ENCODE measurements around the gene C12orf60. TPM values are rescaled to one million over a fixed set of nuclear protein-coding genes. Genes with fewer than 3 reads are reported as not detected.

Gene C12orf60
- total RNA-seq, 1 experiment from 2014 or later: 7.1 TPM

DNA sequence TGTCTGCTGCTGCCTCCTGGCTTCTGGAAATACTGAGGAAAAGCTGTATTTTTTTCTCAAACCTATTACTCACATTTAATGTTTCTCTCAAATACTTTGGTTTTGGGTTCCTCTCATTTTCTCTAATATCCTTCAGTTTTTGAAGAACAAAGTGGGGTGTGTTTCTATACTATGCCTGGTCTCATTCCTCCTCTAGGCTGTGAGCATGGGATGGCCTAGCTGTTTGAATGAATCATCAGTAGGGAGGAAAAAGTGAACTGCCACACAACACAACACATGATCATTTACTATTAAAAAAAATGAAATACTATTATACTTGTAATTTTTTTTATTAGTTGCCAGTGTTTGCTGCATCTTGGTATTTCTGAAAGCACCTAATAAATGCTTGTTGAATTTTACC is 21.8 kb downstream of the C12orf60 start:
- in situ Hi-C loops (cut with HindIII; ENCODE audit: low pct_unique_long_range_greater_than_20kb, low sequenced_read_pairs): no loop called here
- DNase-seq (ENCODE audit: low read depth): no peak

DNA sequence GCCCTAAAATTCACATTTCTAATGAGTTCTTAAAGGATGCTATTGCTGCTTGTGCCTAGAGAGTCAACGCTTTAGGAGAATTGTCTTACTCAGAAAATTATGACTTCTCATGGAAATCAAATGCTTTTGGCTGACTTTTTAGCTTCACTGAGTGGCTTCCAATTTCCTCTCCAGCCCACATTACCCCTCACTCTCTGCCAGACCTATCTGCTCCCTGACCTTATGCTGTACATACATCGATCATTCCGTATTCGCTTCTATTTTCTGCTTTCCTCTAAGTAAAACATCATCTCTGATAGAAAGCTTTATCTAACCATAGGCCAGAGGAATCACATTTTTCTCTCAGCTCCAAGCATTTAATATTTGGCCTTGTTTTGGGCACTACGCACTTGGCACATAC is 23.0 kb downstream of the C12orf60 start:
- in situ Hi-C loops (cut with HindIII; ENCODE audit: low pct_unique_long_range_greater_than_20kb, low sequenced_read_pairs): no loop called here

DNA sequence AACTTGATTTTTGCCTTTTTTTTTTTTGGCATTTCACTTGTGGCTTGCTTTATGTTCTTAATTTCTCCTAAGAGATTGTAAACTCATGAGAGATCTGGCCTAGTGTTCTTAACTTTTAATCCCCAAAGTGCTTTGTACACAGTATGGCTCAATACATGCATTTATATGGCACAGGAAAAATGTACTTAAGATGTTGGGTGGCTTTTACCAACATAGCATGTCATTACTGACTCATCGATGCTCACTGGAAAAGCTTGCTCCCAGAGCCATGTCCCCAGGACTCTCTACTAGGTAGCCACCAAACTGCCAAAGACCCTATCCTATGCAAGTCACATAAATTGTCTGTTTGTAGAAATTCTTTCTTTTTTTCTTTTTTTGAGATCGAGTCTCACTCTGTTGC is 23.6 kb downstream of the C12orf60 start:
- DNase-seq (ENCODE audit: low read depth): no peak
- in situ Hi-C loops (cut with HindIII; ENCODE audit: low pct_unique_long_range_greater_than_20kb, low sequenced_read_pairs): no loop called here

More for the DNA sequence above, 23.0 kb downstream of the C12orf60 start:
- no peak for DNase-seq (ENCODE audit: low read depth)

DNA sequence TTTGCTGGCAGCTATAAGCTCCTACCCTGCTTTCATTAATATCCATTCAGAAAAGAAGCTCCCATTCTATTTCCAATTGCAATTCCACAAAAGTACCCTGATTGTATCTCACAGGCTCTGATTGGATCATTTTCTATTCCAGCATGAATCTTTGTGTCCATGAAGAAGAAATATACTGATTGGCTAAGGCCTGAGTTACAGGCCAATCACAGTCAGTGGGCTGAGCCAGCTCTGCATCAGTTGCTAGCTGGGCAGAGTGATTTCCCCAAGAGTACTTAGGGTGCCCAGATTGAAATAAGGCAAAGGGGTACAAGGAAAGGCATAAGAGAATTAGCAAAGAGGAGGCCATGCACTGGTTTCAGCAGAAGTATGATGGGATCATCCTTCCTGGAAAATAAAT is 25.4 kb downstream of the C12orf60 start:
- in situ Hi-C loops (cut with HindIII; ENCODE audit: low pct_unique_long_range_greater_than_20kb, low sequenced_read_pairs): no loop called here
- DNase-seq (ENCODE audit: low read depth): peak; percentile 31

DNA sequence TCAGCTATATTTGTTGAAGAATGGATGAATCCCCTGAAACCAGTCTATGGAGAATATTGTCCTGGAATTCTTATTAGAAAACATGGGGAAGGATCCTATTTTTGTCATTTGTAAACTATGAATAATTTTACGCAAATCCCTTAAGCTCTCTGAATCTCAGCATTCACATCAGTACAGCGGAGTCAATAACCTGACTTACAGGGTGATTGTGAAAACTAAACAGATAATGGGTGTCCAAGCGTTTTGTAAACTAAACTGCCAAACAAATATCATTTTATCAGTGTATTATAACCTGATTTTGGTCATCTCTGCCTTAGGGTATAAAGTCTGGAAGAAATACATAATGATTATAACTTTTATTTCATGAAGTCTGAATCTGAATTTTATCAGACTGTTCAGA is 29.9 kb downstream of the C12orf60 start:
- in situ Hi-C loops (cut with HindIII; ENCODE audit: low pct_unique_long_range_greater_than_20kb, low sequenced_read_pairs): no loop called here
- no peak for DNase-seq (ENCODE audit: low read depth)

DNA sequence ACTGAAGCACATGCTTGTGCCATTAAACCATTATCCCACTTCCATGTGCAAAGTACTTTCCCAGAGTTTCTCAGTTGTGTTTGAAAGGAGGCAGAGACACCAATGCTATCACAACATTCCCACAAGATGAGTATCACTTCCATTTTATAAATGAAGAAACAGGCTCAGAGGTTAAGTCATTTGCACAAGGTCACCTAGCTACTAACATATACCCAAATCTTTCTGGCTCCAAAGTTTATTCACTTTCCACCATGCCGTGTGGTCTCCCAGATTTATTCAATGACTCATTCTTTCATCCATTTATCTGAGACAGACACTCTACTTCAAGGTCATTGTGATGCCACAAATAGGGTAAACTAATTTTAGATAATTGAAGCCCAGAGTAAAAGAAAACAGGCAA is 30.5 kb downstream of the C12orf60 start:
- in situ Hi-C loops (cut with HindIII; ENCODE audit: low pct_unique_long_range_greater_than_20kb, low sequenced_read_pairs): no loop called here
- peak; percentile 31 for DNase-seq (ENCODE audit: low read depth)

DNA sequence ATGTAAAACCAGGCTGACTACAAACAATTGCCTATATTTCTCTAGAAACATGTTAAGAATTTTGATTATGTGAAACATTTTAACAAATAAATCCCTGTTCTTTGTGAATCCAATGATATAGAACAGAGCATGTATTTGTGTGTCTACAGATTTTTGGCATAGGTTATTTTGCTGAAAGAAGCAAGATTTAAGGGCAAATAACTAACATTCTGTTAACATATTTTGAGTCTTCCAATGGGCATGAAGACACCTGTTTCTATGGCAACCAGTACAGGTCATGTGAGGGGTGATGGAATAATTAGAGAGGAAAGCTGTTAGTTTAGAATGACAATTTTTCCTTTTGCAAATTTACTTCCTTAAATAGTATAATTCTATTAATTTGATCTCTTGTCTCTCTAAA is 31.0 kb downstream of the C12orf60 start:
- DNase-seq (ENCODE audit: low read depth): no peak
- in situ Hi-C loops (cut with HindIII; ENCODE audit: low pct_unique_long_range_greater_than_20kb, low sequenced_read_pairs): no loop called here

DNA sequence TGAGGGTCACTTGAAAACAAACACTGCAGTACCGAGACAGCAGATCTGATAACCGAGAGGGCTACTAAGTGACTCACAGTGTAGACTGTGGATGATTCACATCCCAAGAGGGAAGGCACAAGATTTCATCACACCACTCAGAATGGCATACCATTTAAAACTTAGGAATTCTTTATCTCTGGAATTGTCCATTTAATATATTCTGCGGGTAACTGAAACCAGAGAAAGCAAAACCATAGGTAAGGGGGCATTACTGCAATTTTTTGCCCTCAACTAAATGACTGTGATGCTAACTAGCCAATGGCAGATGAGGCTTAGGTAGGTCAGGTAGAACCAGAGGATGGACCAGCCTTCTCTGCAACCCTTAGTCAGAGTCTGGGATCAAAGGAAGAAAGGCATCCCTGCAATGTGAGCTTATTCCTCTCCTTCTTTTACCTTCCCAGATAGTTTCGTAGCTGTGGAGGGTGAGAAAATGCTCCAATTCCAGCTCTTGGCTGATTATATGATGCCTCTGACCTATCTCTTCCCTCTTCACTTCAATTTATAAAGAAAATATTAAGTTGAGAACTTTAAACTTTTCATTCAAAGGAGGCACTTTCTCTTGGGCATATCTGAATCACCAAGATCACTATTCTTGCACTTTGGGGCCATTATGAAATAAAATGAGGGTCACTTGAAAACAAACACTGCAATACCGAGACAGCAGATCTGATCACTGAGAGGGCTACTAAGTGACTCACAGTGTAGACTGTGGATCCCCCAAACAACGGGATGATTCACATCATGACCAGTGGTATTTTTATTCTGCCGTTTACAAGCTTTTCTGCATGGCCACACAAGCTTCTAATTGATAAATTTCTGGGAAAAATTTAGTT is 33.1 kb downstream of the C12orf60 start:
- in situ Hi-C loops (cut with HindIII; ENCODE audit: low pct_unique_long_range_greater_than_20kb, low sequenced_read_pairs): no loop called here
- peak; percentile 76 for DNase-seq (ENCODE audit: low read depth)

DNA sequence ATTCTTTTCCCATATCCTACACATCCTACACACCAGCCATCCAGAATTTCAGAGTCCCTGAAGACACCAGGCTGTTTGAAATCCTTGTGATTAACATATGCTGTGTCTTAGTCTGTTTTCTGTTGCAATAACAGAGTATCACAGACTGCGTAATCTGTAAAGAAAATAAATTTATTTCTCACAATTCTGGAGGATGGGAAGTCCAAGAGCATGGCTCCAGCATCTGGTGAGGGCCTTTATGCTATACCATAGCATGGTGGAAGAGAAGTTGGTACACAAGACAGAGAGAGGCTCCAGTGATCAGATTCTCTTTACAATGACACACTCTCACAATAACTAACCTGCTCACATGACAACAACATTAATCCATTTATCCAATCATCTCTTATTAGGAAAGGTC is 35.8 kb downstream of the C12orf60 start:
- no peak for DNase-seq (ENCODE audit: low read depth)
- in situ Hi-C loops (cut with HindIII; ENCODE audit: low pct_unique_long_range_greater_than_20kb, low sequenced_read_pairs): no loop called here

DNA sequence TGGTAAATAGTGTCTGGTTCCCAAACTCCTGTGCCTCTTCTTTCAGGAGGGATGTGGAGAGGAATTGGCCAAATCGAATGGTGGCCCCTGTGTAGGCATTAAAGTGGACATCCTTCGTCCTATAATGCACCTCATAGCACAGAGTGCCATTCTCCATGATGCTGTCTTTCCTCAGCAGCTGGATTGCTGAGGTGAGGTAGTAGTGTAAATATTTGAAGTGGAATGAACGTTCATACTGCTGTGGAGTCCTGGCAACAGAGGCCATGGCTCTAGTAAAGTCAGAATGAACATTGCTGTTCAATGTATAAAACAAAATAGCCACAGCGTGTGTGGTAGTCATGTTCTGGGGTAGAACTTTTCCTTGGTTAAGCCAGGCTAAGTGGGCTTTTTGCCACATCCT is 37.1 kb downstream of the C12orf60 start:
- in situ Hi-C loops (cut with HindIII; ENCODE audit: low pct_unique_long_range_greater_than_20kb, low sequenced_read_pairs): no loop called here
- no peak for DNase-seq (ENCODE audit: low read depth)

DNA sequence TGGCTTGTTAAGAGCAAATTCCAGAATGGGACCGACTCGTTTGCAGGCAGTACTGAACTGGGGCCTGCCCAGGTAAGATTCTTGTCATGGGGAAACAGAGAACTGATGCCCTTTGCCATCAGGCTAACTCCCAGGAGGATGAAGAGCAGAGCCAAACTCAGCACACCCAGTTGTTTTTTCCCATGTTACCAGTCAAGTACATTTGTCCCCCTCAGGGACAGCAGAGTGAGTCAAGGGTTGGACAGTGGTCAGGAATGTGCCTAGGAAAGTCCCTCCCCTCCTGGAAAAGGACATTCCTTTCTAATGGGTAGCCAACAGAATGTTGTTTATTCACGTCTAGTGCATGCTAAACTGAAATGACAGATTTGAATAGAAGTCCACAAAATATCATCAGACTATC is 38.3 kb downstream of the C12orf60 start:
- peak; percentile 76 for DNase-seq (ENCODE audit: low read depth)
- in situ Hi-C loops (cut with HindIII; ENCODE audit: low pct_unique_long_range_greater_than_20kb, low sequenced_read_pairs): no loop called here

DNA sequence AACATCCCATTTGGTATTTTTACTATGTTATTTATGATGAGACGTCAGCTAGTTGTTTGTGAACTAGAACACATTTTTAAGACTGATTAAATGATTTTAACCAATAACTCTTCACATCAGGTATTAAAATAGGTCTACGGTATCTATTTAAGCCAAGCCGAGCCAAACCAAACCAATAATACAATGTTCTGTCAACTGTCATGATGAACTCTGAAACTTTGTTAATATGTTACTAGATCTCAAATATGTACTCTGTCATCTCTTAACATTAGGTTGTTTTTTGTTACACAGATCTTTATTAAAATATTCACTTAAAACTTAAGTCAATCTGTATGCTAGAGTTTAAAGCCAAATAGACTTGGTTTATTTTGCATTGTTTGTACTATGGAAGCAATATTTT is 38.8 kb downstream of the C12orf60 start:
- in situ Hi-C loops (cut with HindIII; ENCODE audit: low pct_unique_long_range_greater_than_20kb, low sequenced_read_pairs): no loop called here
- no peak for DNase-seq (ENCODE audit: low read depth)

DNA sequence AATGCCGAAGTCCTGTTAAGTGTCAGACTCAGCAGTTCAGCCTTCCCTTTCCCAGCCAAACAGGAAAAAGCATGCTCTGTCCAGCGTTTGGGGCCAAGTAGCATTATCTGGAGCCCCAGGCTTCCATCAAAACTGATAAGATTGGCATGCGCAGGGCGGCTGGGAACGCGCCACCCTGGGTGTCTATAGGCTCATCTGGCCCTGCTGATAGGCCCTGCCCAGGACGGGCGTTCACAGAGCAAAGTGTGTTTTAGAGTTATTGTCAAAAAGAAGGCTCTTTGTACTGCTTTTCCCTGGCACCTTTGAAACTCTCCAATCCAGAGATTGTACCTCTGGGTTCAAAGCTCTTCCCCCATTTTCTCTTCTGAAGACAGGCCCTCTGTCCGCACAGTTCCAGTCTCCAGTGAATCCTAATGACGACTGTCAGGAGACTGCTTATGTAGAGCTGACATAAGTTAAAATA is 40.0 kb downstream of the C12orf60 start, which contains the start of gene ART4:
Gene ART4 (minus strand): TSS at position 102 of the 463 bp plus-strand sequence. CDS start 413 bp downstream, outside the sequence.
- in situ Hi-C loops (cut with HindIII; ENCODE audit: low pct_unique_long_range_greater_than_20kb, low sequenced_read_pairs): no loop called here
- no peak for DNase-seq (ENCODE audit: low read depth)

DNA sequence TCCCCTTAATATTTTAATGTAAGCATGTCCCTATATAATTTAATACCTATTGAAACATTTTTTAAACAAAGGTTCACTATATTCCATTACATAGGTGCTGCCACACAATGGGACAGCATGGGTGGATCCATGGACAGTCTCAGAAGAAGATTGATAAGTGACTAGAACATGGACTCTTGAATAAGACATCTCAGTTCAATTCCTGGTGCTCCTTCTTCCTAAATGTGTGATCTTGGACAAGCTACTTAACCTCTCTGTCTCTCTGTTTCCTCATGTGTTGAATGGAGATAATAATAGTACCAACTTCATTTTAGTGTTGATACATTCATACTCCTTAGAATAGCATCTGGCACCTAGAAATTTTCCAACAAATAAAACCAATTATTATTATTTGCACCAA is 40.9 kb downstream of the C12orf60 start:
- DNase-seq (ENCODE audit: low read depth): no peak
- in situ Hi-C loops (cut with HindIII; ENCODE audit: low pct_unique_long_range_greater_than_20kb, low sequenced_read_pairs): no loop called here

DNA sequence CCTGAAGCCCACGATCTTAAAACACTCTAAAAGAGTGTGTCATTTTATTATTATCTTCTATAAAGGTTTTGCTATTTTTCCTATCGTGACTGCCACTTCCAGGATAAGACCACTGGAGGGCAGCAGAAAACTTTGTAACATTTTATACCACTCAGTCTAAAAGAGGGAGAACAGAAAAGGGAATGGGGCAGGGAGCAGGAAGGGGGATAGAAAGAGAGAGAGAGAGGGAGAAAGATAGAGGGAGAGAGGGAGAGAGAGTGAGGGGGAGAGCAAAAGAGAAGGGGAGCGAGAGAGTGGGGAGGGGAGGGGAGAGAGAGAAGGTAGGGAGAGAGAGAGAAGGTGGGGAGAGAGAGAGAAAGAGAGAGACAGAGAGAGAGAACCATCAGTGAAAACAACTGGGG is 41.9 kb downstream of the C12orf60 start:
- peak; percentile 61 for DNase-seq (ENCODE audit: low read depth)
- in situ Hi-C loops (cut with HindIII; ENCODE audit: low pct_unique_long_range_greater_than_20kb, low sequenced_read_pairs): no loop called here

DNA sequence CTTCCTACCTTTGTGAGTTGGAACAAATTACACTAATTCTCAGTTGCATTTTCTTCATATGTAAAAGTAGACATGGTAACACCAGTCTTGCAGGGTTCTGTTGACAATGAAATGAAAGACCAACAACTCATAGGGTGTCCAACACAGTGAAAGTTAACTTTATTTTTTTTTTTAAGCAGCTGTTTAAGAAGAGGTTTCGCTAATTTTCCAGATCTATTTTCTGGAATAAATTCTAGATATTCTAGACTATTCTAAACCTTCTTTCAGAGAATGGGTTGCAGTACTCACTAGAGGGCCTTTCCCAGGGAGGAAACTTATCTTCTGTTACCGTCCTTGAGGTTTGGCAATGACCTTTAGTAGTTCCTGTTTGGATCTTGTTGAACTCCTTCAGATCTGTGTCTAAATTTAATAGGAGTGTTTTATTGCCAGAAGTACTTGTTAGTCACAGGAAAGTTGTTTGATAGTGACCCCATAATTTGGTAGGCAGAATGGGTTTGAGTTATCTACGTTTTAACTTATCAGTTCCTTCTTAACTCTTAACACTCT is 42.6 kb downstream of the C12orf60 start:
- in situ Hi-C loops (cut with HindIII; ENCODE audit: low pct_unique_long_range_greater_than_20kb, low sequenced_read_pairs): no loop called here
- no peak for DNase-seq (ENCODE audit: low read depth)

DNA sequence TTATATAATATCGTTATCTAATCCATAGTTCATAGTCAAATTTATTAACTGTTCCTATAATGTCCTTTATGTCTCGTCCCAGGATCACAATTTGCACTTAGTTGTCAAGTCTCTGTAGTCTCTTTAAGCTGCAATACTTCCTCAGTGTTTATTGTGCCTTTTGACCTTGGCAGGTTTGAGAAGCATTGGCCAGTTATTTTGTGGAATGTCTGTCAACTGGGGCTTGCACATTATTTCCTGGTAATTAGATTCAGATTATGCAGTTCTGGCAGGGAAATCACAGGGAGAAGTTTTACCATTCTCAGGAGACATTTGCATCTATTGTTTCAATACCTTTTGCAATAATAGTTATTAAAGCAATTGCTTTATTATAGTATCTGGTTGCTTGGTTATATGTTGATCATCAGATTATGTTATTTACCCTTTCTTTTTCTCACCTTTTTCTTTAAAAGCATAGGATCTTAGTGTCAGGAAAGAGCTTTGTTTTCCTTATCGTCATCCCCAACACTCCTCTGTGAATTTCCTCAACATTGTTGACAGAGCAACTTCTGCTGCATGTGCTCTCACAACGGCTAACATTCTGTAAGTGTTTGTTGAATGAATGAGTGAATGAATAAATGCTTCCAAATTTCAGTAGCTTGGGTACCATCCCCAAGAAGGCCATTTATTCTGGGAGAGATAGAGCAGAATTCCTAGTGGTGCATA is 43.6 kb downstream of the C12orf60 start:
- in situ Hi-C loops (cut with HindIII; ENCODE audit: low pct_unique_long_range_greater_than_20kb, low sequenced_read_pairs): no loop called here
- DNase-seq (ENCODE audit: low read depth): no peak

DNA sequence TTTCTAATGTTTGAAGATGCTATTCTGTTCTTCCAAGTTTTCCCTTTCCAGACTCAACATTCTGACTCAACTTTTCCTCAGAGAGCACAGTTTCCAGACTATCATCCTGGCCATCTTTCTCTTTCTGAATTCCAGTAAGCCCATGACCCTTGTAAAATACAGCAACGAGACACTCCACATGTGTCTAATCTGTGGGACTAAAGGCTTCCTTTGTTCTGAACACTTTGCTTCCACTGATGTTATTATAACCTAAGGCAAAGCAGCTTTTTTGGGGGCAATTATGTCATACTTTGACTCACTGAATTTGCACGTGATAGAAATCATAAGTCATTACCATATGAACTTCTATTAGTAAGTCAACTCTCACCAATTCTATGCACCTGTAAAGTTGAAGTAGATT is 46.2 kb downstream of the C12orf60 start:
- DNase-seq (ENCODE audit: low read depth): no peak
- in situ Hi-C loops (cut with HindIII; ENCODE audit: low pct_unique_long_range_greater_than_20kb, low sequenced_read_pairs): no loop called here

All from Caki2 (cell line).